Umbilical cord (tissue), 2 donors: ENCODE data around the gene LNP1. TPM values are rescaled to one million over a fixed set of nuclear protein-coding genes. Genes with fewer than 3 reads are reported as not detected.
A peak's percentile ranks its signal among the peaks of the same experiment; 100 is the strongest.

Experiments
- DNase-seq: peaks from one replicate; pipeline ENCODE4 v3.0.0-alpha.2; 2015; ENCODE audit warnings: low spot score
- total RNA-seq: library from RNA; depleted of rRNA; stranded (reverse); fragments of >200 nt; gene quantifications from one replicate; pipeline ENCODE4 v1.2.3, GENCODE V29; 2014; ENCODE audit warnings: low replicate concordance; ENCODE audit not compliant: insufficient read depth

LNP1 gene
- total RNA-seq, 1 donor from 2014 or later = 2.4 TPM

- peak; percentile 29 for DNase-seq
These were observed 1.8 kb upstream of the LNP1 start for GRCh38 chr3:100399341-100400071.

GRCh38 chr3:100400419-100400779 is 940 bp upstream of the LNP1 start:
- DNase-seq = peak; percentile 7

GRCh38 chr3:100401674-100402041 is 319 bp downstream of the LNP1 start:
- DNase-seq = no peak

- DNase-seq = peak; percentile 71
These were observed 917 bp downstream of the LNP1 start for GRCh38 chr3:100402256-100402655.

- no peak for DNase-seq
These were observed 1.6 kb downstream of the LNP1 start for GRCh38 chr3:100402891-100403290.

GRCh38 chr3:100403362-100404249 is 2.3 kb downstream of the LNP1 start:
- DNase-seq = peak; percentile 3

GRCh38 chr3:100404250-100404548 is 2.9 kb downstream of the LNP1 start:
- no peak for DNase-seq

- DNase-seq = no peak
These were observed 5.8 kb downstream of the LNP1 start for GRCh38 chr3:100407164-100407563.

- DNase-seq = no peak
These were observed 6.7 kb downstream of the LNP1 start for GRCh38 chr3:100407977-100408532.

- no peak for DNase-seq
These were observed 10.0 kb downstream of the LNP1 start for GRCh38 chr3:100411091-100411982.

GRCh38 chr3:100412912-100413590 is 11.7 kb downstream of the LNP1 start:
- DNase-seq = no peak

GRCh38 chr3:100413613-100414012 is 12.3 kb downstream of the LNP1 start:
- DNase-seq = no peak

GRCh38 chr3:100416176-100416575 is 14.8 kb downstream of the LNP1 start:
- no peak for DNase-seq

- no peak for DNase-seq
These were observed 15.5 kb downstream of the LNP1 start for GRCh38 chr3:100416863-100417262.

GRCh38 chr3:100419406-100419805 is 18.1 kb downstream of the LNP1 start:
- DNase-seq = no peak

GRCh38 chr3:100420885-100421284 is 19.5 kb downstream of the LNP1 start:
- peak; percentile 60 for DNase-seq

GRCh38 chr3:100423611-100424010 is 22.3 kb downstream of the LNP1 start:
- DNase-seq = no peak

GRCh38 chr3:100424261-100424660 is 22.9 kb downstream of the LNP1 start:
- peak; percentile 26 for DNase-seq

- no peak for DNase-seq
These were observed 24.0 kb downstream of the LNP1 start for GRCh38 chr3:100425316-100425715.

- DNase-seq = peak; percentile 72
These were observed 24.8 kb downstream of the LNP1 start for GRCh38 chr3:100426067-100426682.

- peak; percentile 93 for DNase-seq
These were observed 26.4 kb downstream of the LNP1 start for GRCh38 chr3:100427699-100428098.
